ENCODE measurements around the gene SLC4A8. TPM values are rescaled to one million over a fixed set of nuclear protein-coding genes. Genes with fewer than 3 reads are reported as not detected.

SLC4A8 gene
- polyA plus RNA-seq, 2 of the 4 experiments (the other 2 are of a cell fraction): 1.1 to 2.3 TPM

GRCh38 chr12:51546097-51546496 is 121.5 kb downstream of the SLC4A8 start:
- Histone ChIP-seq H3K4me2 (no peak overlapping the region), H3K4me1 (no peaks in the 10 kb centered on the region), H3K9me3 (no peaks in the 10 kb centered on the region), H3K27ac (no peak overlapping the region), H3K4me3 (no peak overlapping the region)
- DNase-seq (ENCODE audit: low read depth in 1 of 2, low spot score in 1 of 2) (no peak), ATAC-seq (no peak), FAIRE-seq (no peak)
- ChIA-PET POLR2A (no interaction called here), CTCF (interaction anchor here (1.4 kb wide), 1 partner anchor 15 kb away, joined by 3 read pairs; no protein-coding TSS in a partner anchor)
- TF ChIP-seq MYC (IDR thresholded peaks at IDR 0.05; ENCODE audit: borderline replicate concordance, low read length): no peak
- no peak for TF ChIP-seq TFCP2L1 (CRISPR knock-in tag; IDR thresholded peaks at IDR 0.05)
- no peak for TF ChIP-seq CHD4 (IDR thresholded peaks at IDR 0.05; ENCODE audit: borderline replicate concordance)
- TF ChIP-seq ZSCAN20 (CRISPR knock-in tag; IDR thresholded peaks at IDR 0.05): no peak
- TF ChIP-seq EHMT2 (IDR thresholded peaks at IDR 0.05; ENCODE audit: low read depth): no peak

GRCh38 chr12:51547606-51548005 is 123.0 kb downstream of the SLC4A8 start:
- CTCF ChIA-PET: interaction anchor here (2.1 kb wide), 1 partner anchor 10 kb away, joined by 6 read pairs; no protein-coding TSS in a partner anchor
- no peak overlapping the region for H3K27ac ChIP-seq
- no peak overlapping the region for H3K4me2 ChIP-seq
- no peak for TF ChIP-seq ELK1 (IDR thresholded peaks at IDR 0.05; ENCODE audit: low read depth, low read length)
- no peak for TF ChIP-seq RCOR1 (IDR thresholded peaks at IDR 0.05; ENCODE audit: low read depth, low read length)
- TF ChIP-seq MAX (IDR thresholded peaks at IDR 0.05): no peak
- no peak for TF ChIP-seq REST (IDR thresholded peaks at IDR 0.05)
- no peak for TF ChIP-seq BHLHE40 (IDR thresholded peaks at IDR 0.05; ENCODE audit: low read depth, low read length)
- TF ChIP-seq CBX2 (IDR thresholded peaks at IDR 0.05; ENCODE audit: borderline replicate concordance, low read depth): no peak
- no peak for TF ChIP-seq CBX8 (IDR thresholded peaks at IDR 0.05)
- no peak for TF ChIP-seq GATA3 (IDR thresholded peaks at IDR 0.05; ENCODE audit: borderline replicate concordance)
- TF ChIP-seq HDAC2 (IDR thresholded peaks at IDR 0.05): no peak
- no peak for TF ChIP-seq RFX5 (IDR thresholded peaks at IDR 0.05)
- no peak for TF ChIP-seq EHF (CRISPR knock-in tag; IDR thresholded peaks at IDR 0.05)
- no peak for DNase-seq (ENCODE audit: low read depth in 1 of 2, low spot score in 1 of 2)
- no peak for FAIRE-seq
- no peaks in the 10 kb centered on the region for H3K9me3 ChIP-seq
- WGBS (ENCODE audit: missing lambda C conversion rate): 62% methylated on average over 6 of the region's 6 CpGs
- no peaks in the 10 kb centered on the region for H3K4me1 ChIP-seq
- POLR2A ChIA-PET: no interaction called here
- no peak for ATAC-seq
- no peak overlapping the region for H3K4me3 ChIP-seq

- Histone ChIP-seq H3K4me2 (no peak overlapping the region), H3K27ac (no peak overlapping the region), H3K9me3 (no peaks in the 10 kb centered on the region), H3K4me3 (no peak overlapping the region), H3K4me1 (no peaks in the 10 kb centered on the region)
- WGBS (ENCODE audit: missing lambda C conversion rate): 64% methylated on average over 2 of the region's 2 CpGs
- POLR2A ChIA-PET: no interaction called here
- CTCF ChIA-PET: interaction anchor here (2.1 kb wide), 2 partner anchors 11 to 131 kb away, joined by 6 read pairs; no protein-coding TSS in a partner anchor
- no peak for FAIRE-seq
- ATAC-seq: no peak
- no peak for TF ChIP-seq PBX3 (IDR thresholded peaks at IDR 0.05)
- no peak for TF ChIP-seq CHD2 (IDR thresholded peaks at IDR 0.05; ENCODE audit: low read length, partially characterized antibody)
- no peak for TF ChIP-seq POLR2A (IDR thresholded peaks at IDR 0.05; ENCODE audit: low read length)
- TF ChIP-seq EHMT2 (IDR thresholded peaks at IDR 0.05; ENCODE audit: low read depth): no peak
- TF ChIP-seq CEBPB (IDR thresholded peaks at IDR 0.05): no peak
- TF ChIP-seq JUNB (IDR thresholded peaks at IDR 0.05): no peak
- TF ChIP-seq EP300 (IDR thresholded peaks at IDR 0.05): no peak
- TF ChIP-seq ZFP36 (IDR thresholded peaks at IDR 0.05; ENCODE audit: borderline replicate concordance, partially characterized antibody): no peak
- no peak for TF ChIP-seq MYC (IDR thresholded peaks at IDR 0.05; ENCODE audit: borderline replicate concordance, low read length)
- TF ChIP-seq CTCF (IDR thresholded peaks at IDR 0.05): no peak
- TF ChIP-seq ESRRA (IDR thresholded peaks at IDR 0.05; ENCODE audit: borderline replicate concordance, low read length): no peak
- no peak for TF ChIP-seq BHLHE40 (IDR thresholded peaks at IDR 0.05; ENCODE audit: low read depth, low read length)
- DNase-seq (ENCODE audit: low read depth in 1 of 2, low spot score in 1 of 2): no peak
Measured at GRCh38 chr12:51548241-51548640, 123.6 kb downstream of the SLC4A8 start.
